Ovary (tissue), 9 donors: ENCODE measurements around the gene SLC51A. TPM values are rescaled to one million over a fixed set of nuclear protein-coding genes. Genes with fewer than 3 reads are reported as not detected.

ENCODE experiments used
- DNase-seq, 5 donors: peaks; one replicate each; pipeline ENCODE4 v3.0.0-alpha.2; 2019 to 2020
- H3K27ac ChIP-seq, 2 donors: fragments of 200-600 bp; one replicate each; pipeline versions ENCODE4 v1.5.1 to v1.8.0; 2019 to 2022
- H3K27me3 ChIP-seq: fragments of 200-600 bp; one replicate; pipeline ENCODE4 v1.8.0; 2022
- H3K36me3 ChIP-seq: fragments of 200-600 bp; sonication (generic); one replicate; pipeline ENCODE4 v1.5.1; 2019
- H3K4me1 ChIP-seq: one replicate; pipeline ENCODE4 v1.8.1; 2013; ENCODE audit warnings: mild to moderate bottlenecking, moderate library complexity; ENCODE audit not compliant: insufficient read depth
- H3K4me3 ChIP-seq: fragments of 200-600 bp; sonication (generic); one replicate; pipeline ENCODE4 v1.5.1; 2017
- H3K9me3 ChIP-seq, 2 donors: fragments of 200-600 bp in 1 of 2; sonication (generic) in 1 of 2; one replicate each; pipeline versions ENCODE4 v1.5.1 to v1.8.1; 2013 to 2019; ENCODE audit warnings: mild to moderate bottlenecking in 1 of 2, moderate library complexity in 1 of 2
- EP300 ChIP-seq: sonication (generic); formaldehyde crosslinking; IDR thresholded peaks from one replicate; pipeline ENCODE4 v1.6.1; 2017; ENCODE audit warnings: antibody characterized with exemption
- POLR2A ChIP-seq: fragments of 450-650 bp; IDR thresholded peaks from one replicate; pipeline ENCODE4 v1.6.1; 2017; ENCODE audit warnings: antibody characterized with exemption, mild to moderate bottlenecking, moderate library complexity
- WGBS, 3 donors: extraction: QIAGEN DNeasy Blood & Tissue Kit in 1 of 3; methylation state at CpG; one replicate each; pipeline versions ENCODE4 v1.1.5 to v1.1.7; 2013 to 2017; 5-methylcytosine and 5-hydroxymethylcytosine counted together
- intact Hi-C, 4 donors: fragments of 100-400 bp; cut with DNase I; formaldehyde crosslinking; loops; one replicate each; pipeline versions ENCODE4 v1.11.0 to v1.15.1; 2022 to 2023
- polyA plus RNA-seq, 2 donors: library from polyadenylated mRNA; stranded (reverse); fragments of 200-250 nt in 1 of 2; fragments of 350-450 nt in 1 of 2; fragmentation: Illumina TruSeq in 1 of 2; extraction: RNeasy Lipid Tissue Mini Kit (QIAGEN cat#74804) in 1 of 2; gene quantifications; one replicate each; pipeline ENCODE4 v1.2.3, GENCODE V29; 2013 to 2014
- total RNA-seq, 7 donors: library from RNA; depleted of rRNA in 2 of 7; stranded (reverse); fragments of >200 nt in 2 of 7; fragmentation: NEBNext Ultra II Directional in 3 of 7; extraction: Animal tissue kit (Norgen Biotek cat#: 25700) in 3 of 7; gene quantifications; one replicate each; pipeline versions ENCODE4 v1.1.0 to v1.2.4, GENCODE V29; 2016 to 2023
- TF ChIP-seq, protein P1 (sequence below), 3 donors: fragments of 450-650 bp in 2 of 3; fragments of 200-600 bp in 1 of 3; IDR thresholded peaks; one replicate each; pipeline versions ENCODE4 v1.5.1 to v1.8.0; 2016 to 2022; ENCODE audit warnings: antibody characterized with exemption in 3 of 3, mild to moderate bottlenecking in 1 of 3
- donor health status: DM: no; HTN: no; CAD: no; lungs with moderate emphysema.
- donor health status: DM: no; HTN: no; CAD: no.
- donor health status: Bipolar disorder and iron deficiency.
- donor health status: DM: yes; HTN: yes; CAD: no.
- donor health status: DM: no; HTN: no; CAD: no.
- donor health status: DM: yes; HTN: yes; CAD: no.

SLC51A gene
- total and polyA plus RNA-seq, 9 donors, result 2.6 to 14.2 (median 9.0) TPM

DNA sequence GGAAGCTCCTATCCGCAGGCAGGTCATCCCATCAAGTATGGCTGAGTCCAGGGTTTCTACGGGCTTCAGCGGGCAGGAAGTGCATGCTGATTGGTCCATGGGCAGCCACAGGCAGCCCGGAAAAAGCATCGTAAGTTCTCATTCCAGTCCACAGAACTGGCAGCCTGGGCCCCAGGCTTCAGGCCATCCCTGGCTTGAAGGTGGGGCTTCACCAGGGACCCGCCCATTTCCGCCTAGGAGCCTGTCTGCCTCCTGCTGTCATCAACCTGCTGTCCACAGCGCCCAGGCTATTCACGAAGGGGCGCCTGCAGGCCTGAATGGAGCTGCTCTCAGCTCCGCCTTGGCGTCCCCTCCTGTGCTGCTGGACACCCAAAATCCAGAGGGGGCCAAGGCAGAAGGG, 57.3 kb downstream of the SLC51A start:
- Histone ChIP-seq H3K9me3 (no peaks in the 10 kb centered on the region), H3K27ac (no peak overlapping the region), H3K36me3 (no peaks in the 10 kb centered on the region), H3K4me1 (peaks cover 1% of the 10 kb centered on the region), H3K4me3 (no peak overlapping the region), H3K27me3 (no peaks in the 10 kb centered on the region)
- DNase-seq, result no peak
- WGBS, 3 donors, result 93 to 96% (median 95%) methylated on average over 12 of the region's 12 CpGs
- TF ChIP-seq, protein P1, sequence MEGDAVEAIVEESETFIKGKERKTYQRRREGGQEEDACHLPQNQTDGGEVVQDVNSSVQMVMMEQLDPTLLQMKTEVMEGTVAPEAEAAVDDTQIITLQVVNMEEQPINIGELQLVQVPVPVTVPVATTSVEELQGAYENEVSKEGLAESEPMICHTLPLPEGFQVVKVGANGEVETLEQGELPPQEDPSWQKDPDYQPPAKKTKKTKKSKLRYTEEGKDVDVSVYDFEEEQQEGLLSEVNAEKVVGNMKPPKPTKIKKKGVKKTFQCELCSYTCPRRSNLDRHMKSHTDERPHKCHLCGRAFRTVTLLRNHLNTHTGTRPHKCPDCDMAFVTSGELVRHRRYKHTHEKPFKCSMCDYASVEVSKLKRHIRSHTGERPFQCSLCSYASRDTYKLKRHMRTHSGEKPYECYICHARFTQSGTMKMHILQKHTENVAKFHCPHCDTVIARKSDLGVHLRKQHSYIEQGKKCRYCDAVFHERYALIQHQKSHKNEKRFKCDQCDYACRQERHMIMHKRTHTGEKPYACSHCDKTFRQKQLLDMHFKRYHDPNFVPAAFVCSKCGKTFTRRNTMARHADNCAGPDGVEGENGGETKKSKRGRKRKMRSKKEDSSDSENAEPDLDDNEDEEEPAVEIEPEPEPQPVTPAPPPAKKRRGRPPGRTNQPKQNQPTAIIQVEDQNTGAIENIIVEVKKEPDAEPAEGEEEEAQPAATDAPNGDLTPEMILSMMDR (IDR thresholded peaks at IDR 0.05), result no peak
- no peak for TF ChIP-seq EP300
- TF ChIP-seq POLR2A, result no peak
- intact Hi-C loops, result no loop called here

DNA sequence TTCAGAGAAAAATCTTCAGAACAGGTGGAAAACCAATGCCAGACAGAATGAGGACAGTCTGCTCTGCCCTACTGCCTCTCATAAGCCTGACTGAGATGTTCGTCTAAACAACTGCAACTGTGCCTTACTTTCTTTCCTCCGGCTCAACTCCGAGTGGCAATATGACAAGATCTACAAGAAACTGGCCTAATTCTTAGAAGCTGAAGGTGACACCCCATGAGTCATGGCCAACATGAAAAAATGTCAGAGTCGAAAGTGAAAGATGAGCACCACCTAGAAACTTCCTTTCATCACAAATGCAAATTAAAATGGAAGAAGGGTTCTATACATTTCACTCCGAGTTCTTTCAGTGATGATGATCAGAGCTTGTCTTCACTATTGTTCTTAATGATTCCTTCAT, 58.3 kb downstream of the SLC51A start:
- Histone ChIP-seq H3K36me3 (no peaks in the 10 kb centered on the region), H3K9me3 (no peaks in the 10 kb centered on the region), H3K27ac (no peak overlapping the region), H3K27me3 (no peaks in the 10 kb centered on the region), H3K4me1 (peaks cover 4% of the 10 kb centered on the region), H3K4me3 (no peak overlapping the region)
- no peak for DNase-seq
- WGBS, 3 donors, result 94 to 96% (median 95%) methylated on average over 5 of the region's 5 CpGs
- TF ChIP-seq, protein P1 (IDR thresholded peaks at IDR 0.05), result no peak
- TF ChIP-seq EP300 (no peak), POLR2A (no peak)
- intact Hi-C loops, result no loop called here

DNA sequence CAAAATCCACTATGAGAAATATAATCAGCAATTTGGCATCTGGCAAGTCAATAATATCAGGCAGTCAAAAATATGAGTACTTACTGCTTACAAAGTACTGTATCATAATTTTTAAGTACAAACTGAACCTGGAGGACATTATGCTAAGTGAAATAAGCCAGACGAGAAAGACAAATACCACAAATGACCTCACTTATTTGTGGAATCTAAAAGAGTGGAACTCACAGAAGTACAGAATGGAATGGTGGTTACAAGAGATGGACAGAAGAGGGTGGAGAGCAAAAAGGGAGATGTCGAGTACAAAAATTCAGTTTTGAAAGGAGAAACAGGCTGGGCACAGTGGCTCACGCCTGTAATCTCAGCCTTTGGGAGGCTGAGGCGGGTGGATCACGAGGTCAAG, 58.8 kb downstream of the SLC51A start:
- H3K36me3 ChIP-seq, result no peaks in the 10 kb centered on the region
- no peak for TF ChIP-seq EP300
- no peak for TF ChIP-seq POLR2A
- TF ChIP-seq, protein P1 (IDR thresholded peaks at IDR 0.05), result no peak
- H3K27ac ChIP-seq, result no peak overlapping the region
- H3K4me1 ChIP-seq, result peaks cover 4% of the 10 kb centered on the region
- WGBS, 3 donors, result 90 to 98% (median 96%) methylated on average over 5 of the region's 5 CpGs
- H3K27me3 ChIP-seq, result no peaks in the 10 kb centered on the region
- H3K9me3 ChIP-seq, result no peaks in the 10 kb centered on the region
- no peak for DNase-seq
- intact Hi-C loops, result no loop called here
- H3K4me3 ChIP-seq, result no peak overlapping the region

DNA sequence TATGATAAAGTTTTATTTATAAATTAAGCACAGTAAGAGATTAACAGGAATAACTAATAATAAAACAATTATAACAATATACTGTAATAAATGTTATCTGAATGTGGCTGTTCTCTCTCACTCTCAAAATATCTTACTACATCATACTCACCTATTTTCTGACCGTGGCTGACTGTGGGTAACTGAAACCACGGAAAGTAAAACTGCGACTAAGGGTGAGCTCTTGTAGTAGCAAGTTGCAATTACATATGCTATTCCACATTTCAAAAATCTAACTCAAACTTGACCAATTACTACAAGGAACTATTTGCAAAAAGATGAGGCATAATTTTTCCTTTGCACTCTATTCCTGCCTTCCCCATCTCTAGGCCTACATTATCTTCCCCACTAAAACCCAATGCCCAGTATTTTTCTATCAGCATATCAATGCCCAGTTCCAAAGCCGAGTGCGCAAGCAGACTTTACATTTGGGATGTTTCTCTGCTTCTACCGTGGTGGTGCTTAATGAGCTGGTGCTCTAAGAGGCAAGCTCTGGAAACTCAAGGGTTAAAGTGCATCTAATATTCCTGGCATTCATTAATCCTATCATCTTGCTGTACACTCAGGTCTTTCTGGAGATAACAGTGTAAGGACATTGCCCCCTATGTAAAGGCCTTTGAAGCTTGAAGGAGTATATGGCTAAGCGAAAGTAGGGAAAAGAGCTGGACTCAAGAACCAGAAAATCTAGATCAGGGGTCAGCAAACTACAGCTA, 64.5 kb downstream of the SLC51A start:
- peaks cover 4% of the 10 kb centered on the region for H3K4me1 ChIP-seq
- TF ChIP-seq POLR2A (no peak), EP300 (no peak)
- TF ChIP-seq, protein P1 (IDR thresholded peaks at IDR 0.05), result no peak
- H3K4me3 ChIP-seq, result no peak overlapping the region
- no peaks in the 10 kb centered on the region for H3K36me3 ChIP-seq
- no peaks in the 10 kb centered on the region for H3K9me3 ChIP-seq
- no peak for DNase-seq
- H3K27me3 ChIP-seq, result no peaks in the 10 kb centered on the region
- WGBS, 3 donors, result 90 to 93% (median 91%) methylated on average over 7 of the region's 7 CpGs
- intact Hi-C loops, result no loop called here
- no peak overlapping the region for H3K27ac ChIP-seq
